GM20000 (cell line): ENCODE measurements around the gene UCK2.

Experiments
- DNase-seq: peaks from one replicate; pipeline ENCODE4 v3.0.0; 2012; ENCODE audit warnings: low spot score
- CTCF ChIP-seq: IDR thresholded peaks from 2 replicates; pipeline ENCODE4 v1.5.1; 2012; ENCODE audit warnings: mild to moderate bottlenecking, control low read depth; ENCODE audit errors: extremely low read depth, missing control alignments

UCK2 gene

GRCh38 chr1:165863346-165863745 lies 35.9 kb downstream of the UCK2 start:
- TF ChIP-seq CTCF = no peak

GRCh38 chr1:165865633-165866340 lies 38.4 kb downstream of the UCK2 start:
- TF ChIP-seq CTCF = no peak
- no peak for DNase-seq

More at GRCh38 chr1:165863346-165863745, 35.9 kb downstream of the UCK2 start:
- no peak for DNase-seq

GRCh38 chr1:165869343-165869742 lies 41.9 kb downstream of the UCK2 start:
- DNase-seq = no peak
- no peak for TF ChIP-seq CTCF

- TF ChIP-seq CTCF = peak; percentile 40
- peak; percentile 47 for DNase-seq
Measured at GRCh38 chr1:165871311-165872067, 44.1 kb downstream of the UCK2 start.

GRCh38 chr1:165873481-165873880 lies 46.1 kb downstream of the UCK2 start:
- no peak for TF ChIP-seq CTCF
- no peak for DNase-seq

GRCh38 chr1:165874643-165875042 lies 47.2 kb downstream of the UCK2 start:
- no peak for DNase-seq

More at GRCh38 chr1:165874643-165875042, 47.2 kb downstream of the UCK2 start:
- TF ChIP-seq CTCF = no peak
